ENCODE results near the gene KHNYN.
A peak's percentile ranks its signal among the peaks of the same experiment; 100 is the strongest.

KHNYN gene

DNA sequence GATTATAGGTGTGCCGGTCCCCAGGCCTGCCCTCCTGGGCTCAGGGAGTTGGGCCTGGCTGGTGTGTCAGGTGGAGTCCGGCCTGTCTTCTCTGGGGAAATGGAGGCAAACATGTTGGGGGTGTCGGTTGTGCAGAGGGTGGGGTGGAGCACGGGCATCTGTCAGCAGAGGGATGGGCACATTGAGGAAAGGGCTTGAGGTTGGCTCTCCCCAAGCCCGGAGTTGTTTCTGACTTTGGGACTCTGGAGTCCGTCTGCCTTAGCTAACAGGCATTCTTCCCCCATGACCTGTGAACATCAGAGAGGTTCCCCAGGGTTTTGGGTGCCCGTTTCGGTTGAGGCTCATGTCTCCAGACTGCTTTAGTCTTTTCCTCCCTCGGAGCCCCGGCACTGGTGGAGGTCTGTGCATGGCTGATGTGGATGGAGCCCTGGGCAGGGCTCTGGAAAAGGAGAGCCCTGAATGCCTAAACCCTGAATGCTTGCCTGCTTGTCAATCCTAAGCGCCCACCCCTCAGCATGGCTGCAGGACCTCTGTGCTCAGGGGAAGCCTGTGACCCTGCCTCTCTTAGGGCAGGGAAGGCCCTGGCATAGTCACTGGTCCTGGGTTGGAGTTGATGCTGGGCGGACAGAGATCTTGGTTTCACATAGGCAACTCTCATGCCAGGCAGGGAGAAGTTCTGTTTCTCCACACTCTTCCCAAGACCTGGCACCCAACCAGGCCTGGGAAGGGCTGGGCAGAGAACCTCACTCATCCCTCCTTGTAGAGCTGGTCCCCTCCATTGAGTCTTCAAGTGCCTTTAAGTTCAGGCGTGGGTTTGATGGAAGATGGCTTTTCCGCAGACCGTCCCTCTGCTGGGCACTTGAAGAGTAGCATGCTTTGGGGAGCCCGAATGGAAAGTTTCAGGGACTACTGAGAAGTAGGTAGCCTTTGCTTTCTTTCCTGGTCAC, 18.0 kb upstream of the KHNYN start:
- TF ChIP-seq, protein P1, sequence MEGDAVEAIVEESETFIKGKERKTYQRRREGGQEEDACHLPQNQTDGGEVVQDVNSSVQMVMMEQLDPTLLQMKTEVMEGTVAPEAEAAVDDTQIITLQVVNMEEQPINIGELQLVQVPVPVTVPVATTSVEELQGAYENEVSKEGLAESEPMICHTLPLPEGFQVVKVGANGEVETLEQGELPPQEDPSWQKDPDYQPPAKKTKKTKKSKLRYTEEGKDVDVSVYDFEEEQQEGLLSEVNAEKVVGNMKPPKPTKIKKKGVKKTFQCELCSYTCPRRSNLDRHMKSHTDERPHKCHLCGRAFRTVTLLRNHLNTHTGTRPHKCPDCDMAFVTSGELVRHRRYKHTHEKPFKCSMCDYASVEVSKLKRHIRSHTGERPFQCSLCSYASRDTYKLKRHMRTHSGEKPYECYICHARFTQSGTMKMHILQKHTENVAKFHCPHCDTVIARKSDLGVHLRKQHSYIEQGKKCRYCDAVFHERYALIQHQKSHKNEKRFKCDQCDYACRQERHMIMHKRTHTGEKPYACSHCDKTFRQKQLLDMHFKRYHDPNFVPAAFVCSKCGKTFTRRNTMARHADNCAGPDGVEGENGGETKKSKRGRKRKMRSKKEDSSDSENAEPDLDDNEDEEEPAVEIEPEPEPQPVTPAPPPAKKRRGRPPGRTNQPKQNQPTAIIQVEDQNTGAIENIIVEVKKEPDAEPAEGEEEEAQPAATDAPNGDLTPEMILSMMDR (conservative IDR thresholded peaks at IDR 0.05; ENCODE audit: low read length) = peak; percentile 83
- H3K4me3 ChIP-seq (ENCODE audit: low read length) = no peak overlapping the region
- peak; percentile 60 for DNase-seq (ENCODE audit: low read depth)

DNA sequence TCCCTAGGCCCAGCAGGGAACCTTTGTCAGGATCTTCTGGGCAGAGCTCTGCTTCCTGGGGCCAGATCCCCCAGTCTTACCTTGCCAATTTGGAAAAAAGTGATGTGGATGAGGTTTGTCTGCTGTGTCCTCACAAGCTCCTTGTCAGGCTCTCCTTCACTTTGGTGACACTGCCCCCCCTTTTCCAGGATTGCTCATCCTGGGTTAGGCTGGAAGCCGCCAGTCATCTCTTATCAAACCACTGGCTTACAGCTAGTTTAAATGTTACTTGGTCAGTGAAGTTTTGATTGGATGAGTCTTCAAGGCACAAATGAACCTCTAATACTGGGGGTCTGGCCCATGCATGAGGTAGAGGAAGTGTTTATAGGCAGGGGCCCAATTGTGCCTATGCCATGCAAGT, 15.7 kb upstream of the KHNYN start:
- DNase-seq (ENCODE audit: low read depth) = no peak
- H3K4me3 ChIP-seq (ENCODE audit: low read length) = no peak overlapping the region
- TF ChIP-seq, protein P1 (conservative IDR thresholded peaks at IDR 0.05; ENCODE audit: low read length) = no peak

DNA sequence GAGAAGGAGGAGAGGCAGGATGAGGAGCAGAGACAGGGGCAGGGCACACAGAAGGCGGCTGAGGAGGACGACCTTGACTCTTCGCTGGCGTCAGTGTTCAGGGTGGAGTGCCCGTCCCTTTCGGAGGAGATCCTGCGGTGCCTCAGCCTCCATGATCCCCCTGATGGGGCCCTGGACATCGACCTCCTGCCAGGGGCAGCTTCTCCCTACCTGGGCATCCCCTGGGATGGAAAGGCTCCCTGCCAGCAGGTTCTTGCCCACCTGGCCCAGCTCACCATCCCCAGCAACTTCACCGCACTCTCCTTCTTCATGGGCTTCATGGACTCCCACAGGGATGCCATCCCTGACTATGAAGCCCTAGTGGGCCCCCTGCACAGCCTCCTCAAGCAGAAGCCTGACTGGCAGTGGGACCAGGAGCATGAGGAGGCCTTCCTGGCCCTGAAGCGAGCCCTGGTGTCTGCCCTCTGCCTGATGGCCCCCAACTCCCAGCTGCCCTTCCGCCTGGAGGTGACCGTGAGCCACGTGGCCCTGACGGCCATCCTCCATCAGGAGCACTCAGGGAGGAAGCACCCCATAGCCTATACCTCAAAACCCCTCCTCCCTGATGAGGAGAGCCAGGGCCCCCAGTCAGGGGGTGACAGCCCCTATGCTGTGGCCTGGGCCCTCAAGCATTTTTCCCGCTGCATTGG, 14.9 kb upstream of the KHNYN start:
- TF ChIP-seq, protein P1 (conservative IDR thresholded peaks at IDR 0.05; ENCODE audit: low read length) = no peak
- DNase-seq (ENCODE audit: low read depth) = no peak
- H3K4me3 ChIP-seq (ENCODE audit: low read length) = no peak overlapping the region

DNA sequence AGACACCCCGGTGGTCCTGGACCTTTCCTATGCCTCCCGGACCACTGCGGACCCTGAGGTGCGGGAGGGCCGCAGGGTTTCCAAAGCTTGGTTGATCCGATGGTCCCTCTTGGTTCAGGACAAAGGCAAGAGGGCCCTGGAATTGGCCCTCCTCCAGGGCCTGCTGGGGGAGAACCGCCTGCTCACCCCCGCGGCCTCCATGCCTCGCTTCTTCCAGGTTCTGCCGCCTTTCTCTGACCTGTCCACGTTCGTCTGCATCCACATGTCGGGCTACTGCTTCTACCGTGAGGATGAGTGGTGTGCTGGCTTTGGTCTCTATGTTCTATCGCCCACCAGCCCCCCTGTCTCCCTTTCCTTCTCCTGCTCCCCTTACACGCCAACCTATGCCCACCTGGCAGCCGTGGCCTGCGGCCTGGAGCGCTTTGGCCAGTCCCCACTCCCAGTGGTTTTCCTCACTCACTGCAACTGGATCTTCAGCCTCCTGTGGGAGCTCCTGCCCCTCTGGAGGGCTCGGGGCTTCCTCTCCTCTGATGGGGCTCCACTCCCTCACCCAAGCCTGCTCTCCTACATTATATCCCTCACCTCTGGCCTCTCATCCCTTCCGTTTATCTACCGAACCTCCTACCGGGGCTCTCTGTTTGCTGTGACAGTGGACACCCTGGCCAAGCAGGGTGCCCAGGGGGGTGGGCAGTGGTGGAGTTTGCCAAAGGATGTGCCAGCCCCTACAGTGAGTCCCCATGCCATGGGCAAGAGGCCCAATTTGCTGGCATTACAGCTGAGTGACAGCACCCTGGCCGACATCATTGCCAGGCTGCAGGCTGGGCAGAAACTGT, 14.1 kb upstream of the KHNYN start:
- H3K4me3 ChIP-seq (ENCODE audit: low read length) = no peak overlapping the region
- TF ChIP-seq, protein P1 (conservative IDR thresholded peaks at IDR 0.05; ENCODE audit: low read length) = no peak
- no peak for DNase-seq (ENCODE audit: low read depth)

DNA sequence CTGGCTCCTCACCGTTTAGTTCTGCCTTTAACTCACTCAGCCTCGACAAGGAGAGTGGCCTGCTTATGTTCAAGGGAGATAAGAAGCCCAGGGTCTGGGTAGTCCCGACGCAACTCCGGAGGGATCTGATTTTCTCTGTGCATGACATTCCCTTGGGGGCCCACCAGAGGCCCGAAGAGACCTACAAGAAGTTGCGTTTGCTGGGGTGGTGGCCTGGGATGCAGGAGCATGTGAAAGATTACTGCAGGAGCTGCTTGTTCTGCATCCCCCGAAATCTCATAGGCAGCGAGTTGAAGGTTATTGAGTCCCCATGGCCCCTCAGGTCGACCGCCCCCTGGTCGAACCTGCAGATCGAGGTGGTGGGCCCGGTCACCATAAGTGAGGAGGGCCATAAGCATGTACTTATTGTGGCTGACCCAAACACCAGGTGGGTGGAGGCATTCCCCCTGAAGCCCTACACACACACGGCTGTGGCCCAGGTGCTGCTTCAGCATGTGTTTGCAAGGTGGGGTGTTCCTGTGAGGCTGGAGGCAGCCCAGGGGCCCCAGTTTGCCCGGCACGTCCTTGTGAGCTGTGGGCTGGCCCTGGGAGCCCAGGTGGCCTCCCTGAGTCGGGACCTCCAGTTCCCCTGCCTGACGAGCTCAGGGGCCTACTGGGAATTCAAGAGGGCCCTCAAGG, 13.4 kb upstream of the KHNYN start:
- no peak overlapping the region for H3K4me3 ChIP-seq (ENCODE audit: low read length)
- DNase-seq (ENCODE audit: low read depth) = no peak
- TF ChIP-seq, protein P1 (conservative IDR thresholded peaks at IDR 0.05; ENCODE audit: low read length) = no peak

DNA sequence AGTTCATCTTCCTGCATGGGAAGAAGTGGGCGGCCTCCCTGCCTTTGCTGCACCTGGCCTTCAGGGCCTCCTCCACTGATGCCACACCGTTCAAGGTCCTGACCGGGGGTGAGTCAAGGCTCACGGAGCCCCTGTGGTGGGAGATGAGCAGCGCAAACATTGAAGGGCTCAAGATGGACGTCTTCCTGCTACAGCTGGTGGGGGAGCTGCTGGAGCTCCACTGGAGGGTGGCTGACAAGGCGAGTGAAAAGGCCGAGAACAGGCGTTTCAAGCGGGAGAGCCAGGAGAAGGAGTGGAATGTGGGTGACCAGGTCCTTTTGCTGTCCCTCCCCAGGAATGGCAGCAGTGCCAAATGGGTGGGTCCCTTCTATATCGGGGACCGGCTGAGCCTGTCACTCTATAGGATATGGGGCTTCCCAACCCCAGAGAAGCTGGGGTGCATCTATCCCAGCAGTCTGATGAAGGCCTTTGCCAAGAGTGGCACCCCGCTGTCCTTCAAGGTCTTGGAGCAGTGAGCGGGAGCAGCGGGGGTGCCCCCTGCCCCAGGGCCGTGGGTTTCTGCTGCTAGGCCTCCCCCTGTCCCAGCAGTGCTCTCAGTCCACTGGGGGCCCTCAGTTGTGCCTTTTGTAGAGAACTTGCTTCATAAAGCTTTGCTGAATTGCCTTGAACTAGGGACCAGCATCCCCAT, 12.7 kb upstream of the KHNYN start:
- no peak overlapping the region for H3K4me3 ChIP-seq (ENCODE audit: low read length)
- TF ChIP-seq, protein P1 (conservative IDR thresholded peaks at IDR 0.05; ENCODE audit: low read length) = no peak
- DNase-seq (ENCODE audit: low read depth) = no peak

All from AG10803 (cell line).